Activated CD8-positive, alpha-beta T cell treated with anti-CD3 and anti-CD28 coated beads for 36 hours (primary cell): Measurements from ENCODE around the gene ZNF467. TPM values are rescaled to one million over a fixed set of nuclear protein-coding genes. Genes with fewer than 3 reads are reported as not detected.

Experiments used
- ATAC-seq: fragments of 200-7000 bp; cut with Tn5 transposase; one replicate; pipeline ENCODE4 v1.10.0; 2021; ENCODE audit warnings: mild to moderate bottlenecking, moderate library complexity
- CTCF ChIA-PET: fragments of 350-600 bp; sonication (Branson Sonifier 250); formaldehyde crosslinking; loops from one replicate; lab custom pipeline; 2021; ENCODE audit warnings: antibody characterized with exemption; lab: Charles Lee
- POLR2A ChIA-PET: fragments of 350-600 bp; sonication (Branson Sonifier 250); formaldehyde crosslinking; loops from one replicate; lab custom pipeline; 2021; ENCODE audit warnings: antibody characterized with exemption; lab: Charles Lee
- DNase-seq: peaks from one replicate; pipeline ENCODE4 v3.0.0-alpha.2; 2020
- H3K27ac Mint-ChIP-seq: one replicate; pipeline ENCODE4 v1.8.0; 2021; ENCODE audit warnings: mild to moderate bottlenecking, mixed read lengths
- H3K27me3 Mint-ChIP-seq: one replicate; pipeline ENCODE4 v1.8.0; 2021; ENCODE audit warnings: mixed read lengths
- H3K36me3 Mint-ChIP-seq: one replicate; pipeline ENCODE4 v1.8.0; 2021; ENCODE audit warnings: low read depth, mixed read lengths
- H3K4me1 Mint-ChIP-seq: one replicate; pipeline ENCODE4 v1.8.0; 2021; ENCODE audit warnings: low read depth, mixed read lengths
- H3K4me3 Mint-ChIP-seq: one replicate; pipeline ENCODE4 v1.8.0; 2021; ENCODE audit warnings: mild to moderate bottlenecking, moderate library complexity, mixed read lengths
- H3K9me3 Mint-ChIP-seq: one replicate; pipeline ENCODE4 v1.8.0; 2021; ENCODE audit warnings: mixed read lengths
- intact Hi-C: fragments of 100-400 bp; cut with micrococcal nuclease; formaldehyde crosslinking; loops from one replicate; pipeline ENCODE4 v1.10.0; 2022
- total RNA-seq, 2 experiments: library from RNA; stranded (reverse); gene quantifications; one replicate each; pipeline ENCODE4 v1.2.3, GENCODE V29; 2021
- TF ChIP-seq, protein P1 (sequence below): fragments of 200-600 bp; IDR thresholded peaks from one replicate; pipeline ENCODE4 v1.8.0; 2022; ENCODE audit warnings: antibody characterized with exemption, mild to moderate bottlenecking

ZNF467 gene
- total RNA-seq, 2 experiments from 2014 or later: 0.09 TPM; not detected in 1

DNA sequence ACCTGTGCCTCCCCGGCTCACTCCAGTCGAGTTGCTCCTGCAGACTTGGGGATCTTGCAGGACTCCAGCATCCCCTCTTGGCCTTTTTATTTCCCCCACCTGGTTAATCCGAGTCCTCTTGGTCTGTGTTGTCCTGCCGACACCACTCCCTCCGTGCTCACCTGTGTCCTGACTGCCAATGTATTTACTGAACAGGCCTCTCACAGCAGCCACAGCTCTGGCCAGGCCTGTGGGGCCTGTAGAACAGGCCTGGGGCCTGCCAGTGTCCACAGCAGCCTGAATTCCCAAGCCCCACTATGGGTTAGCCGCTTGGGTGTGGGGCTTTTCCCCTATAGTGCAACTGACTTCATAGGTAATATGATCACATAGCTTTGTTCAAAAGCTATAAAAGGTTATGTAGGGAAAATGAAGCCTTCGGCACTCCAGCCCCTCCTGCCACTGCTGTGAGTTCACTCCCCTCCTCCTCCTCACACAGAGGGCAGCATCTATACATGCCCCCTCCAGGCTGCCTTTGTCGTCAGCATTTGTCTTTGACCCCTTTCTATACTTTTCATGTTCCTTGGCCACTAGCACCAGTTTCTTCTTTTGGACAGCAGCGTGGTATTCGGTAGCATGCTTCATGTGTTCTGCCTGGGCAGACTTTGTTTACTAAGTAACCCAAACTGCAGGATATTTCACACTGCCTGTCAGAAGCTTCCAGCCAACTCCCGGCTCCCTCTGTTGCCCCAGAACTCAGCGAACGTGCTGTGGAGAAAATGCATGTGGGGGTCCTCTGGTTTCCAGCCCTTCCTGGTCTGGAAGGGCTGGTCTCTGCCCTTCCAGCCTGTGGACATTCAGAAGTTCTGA lies 46.1 kb downstream of the ZNF467 start:
- peaks cover 4% of the 10 kb centered on the region for H3K36me3 Mint-ChIP-seq
- no peaks in the 10 kb centered on the region for H3K9me3 Mint-ChIP-seq
- H3K27ac Mint-ChIP-seq: no peak overlapping the region
- POLR2A ChIA-PET: interaction anchor here (0.6 kb wide), 1 partner anchor 154 kb away, joined by 3 read pairs; no protein-coding TSS in a partner anchor
- CTCF ChIA-PET: interaction anchor here (1.5 kb wide), 1 partner anchor 15 kb away, joined by 4 read pairs; no protein-coding TSS in a partner anchor
- no peaks in the 10 kb centered on the region for H3K27me3 Mint-ChIP-seq
- ATAC-seq (no peak), DNase-seq (no peak)
- H3K4me3 Mint-ChIP-seq: no peak overlapping the region
- intact Hi-C loops: no loop called here
- TF ChIP-seq, protein P1, sequence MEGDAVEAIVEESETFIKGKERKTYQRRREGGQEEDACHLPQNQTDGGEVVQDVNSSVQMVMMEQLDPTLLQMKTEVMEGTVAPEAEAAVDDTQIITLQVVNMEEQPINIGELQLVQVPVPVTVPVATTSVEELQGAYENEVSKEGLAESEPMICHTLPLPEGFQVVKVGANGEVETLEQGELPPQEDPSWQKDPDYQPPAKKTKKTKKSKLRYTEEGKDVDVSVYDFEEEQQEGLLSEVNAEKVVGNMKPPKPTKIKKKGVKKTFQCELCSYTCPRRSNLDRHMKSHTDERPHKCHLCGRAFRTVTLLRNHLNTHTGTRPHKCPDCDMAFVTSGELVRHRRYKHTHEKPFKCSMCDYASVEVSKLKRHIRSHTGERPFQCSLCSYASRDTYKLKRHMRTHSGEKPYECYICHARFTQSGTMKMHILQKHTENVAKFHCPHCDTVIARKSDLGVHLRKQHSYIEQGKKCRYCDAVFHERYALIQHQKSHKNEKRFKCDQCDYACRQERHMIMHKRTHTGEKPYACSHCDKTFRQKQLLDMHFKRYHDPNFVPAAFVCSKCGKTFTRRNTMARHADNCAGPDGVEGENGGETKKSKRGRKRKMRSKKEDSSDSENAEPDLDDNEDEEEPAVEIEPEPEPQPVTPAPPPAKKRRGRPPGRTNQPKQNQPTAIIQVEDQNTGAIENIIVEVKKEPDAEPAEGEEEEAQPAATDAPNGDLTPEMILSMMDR: no peak
- no peaks in the 10 kb centered on the region for H3K4me1 Mint-ChIP-seq

DNA sequence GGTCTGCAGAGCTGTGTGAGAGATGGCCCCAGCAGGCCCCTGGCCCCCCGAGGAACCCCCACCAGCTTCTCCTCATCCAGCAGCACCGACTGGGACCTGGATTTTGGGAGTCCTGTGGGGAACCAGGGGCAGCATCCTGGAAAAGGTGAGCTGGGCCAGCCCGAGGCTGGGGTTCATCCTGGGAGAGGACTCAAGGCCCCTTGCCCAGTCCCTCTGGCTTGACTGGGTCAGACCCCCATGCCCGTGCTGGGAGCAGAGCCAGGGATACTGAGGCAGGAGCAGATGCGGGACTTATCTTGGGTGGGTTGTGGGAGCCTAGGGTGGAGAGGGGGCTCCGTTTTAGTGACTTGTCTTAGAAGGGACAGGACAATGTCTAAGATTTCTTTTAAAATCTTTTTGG lies 47.5 kb downstream of the ZNF467 start:
- ATAC-seq (no peak), DNase-seq (no peak)
- Mint-ChIP-seq H3K4me3 (no peak overlapping the region), H3K27ac (no peak overlapping the region), H3K27me3 (no peaks in the 10 kb centered on the region), H3K9me3 (no peaks in the 10 kb centered on the region), H3K36me3 (peaks cover 4% of the 10 kb centered on the region), H3K4me1 (no peaks in the 10 kb centered on the region)
- intact Hi-C loops: no loop called here
- CTCF ChIA-PET: interaction anchor here (1.5 kb wide), 1 partner anchor 16 kb away, joined by 4 read pairs; no protein-coding TSS in a partner anchor
- POLR2A ChIA-PET: no interaction called here
- TF ChIP-seq, protein P1: no peak

DNA sequence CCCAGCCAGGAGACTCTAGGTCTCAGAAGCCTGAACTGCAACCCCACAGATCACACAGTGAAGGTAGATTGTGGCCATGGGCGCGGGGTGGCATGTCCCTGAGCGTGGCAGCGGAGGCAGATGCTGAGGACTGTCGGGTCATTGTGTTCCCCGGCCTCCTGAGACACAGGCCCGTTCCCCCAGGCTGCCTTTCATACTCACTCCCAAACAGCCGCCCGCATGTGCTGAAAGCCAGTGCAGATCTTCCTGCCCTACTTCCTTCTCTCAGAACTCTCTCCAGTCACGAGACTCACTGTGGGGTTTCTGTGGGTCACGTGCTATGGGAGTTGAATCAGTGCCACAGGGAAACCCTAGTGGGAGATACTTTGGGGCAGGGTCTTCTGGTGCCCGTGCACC lies 48.0 kb downstream of the ZNF467 start:
- no peaks in the 10 kb centered on the region for H3K27me3 Mint-ChIP-seq
- DNase-seq (no peak), ATAC-seq (no peak)
- intact Hi-C loops: no loop called here
- CTCF ChIA-PET: interaction anchor here (1.5 kb wide), 1 partner anchor 17 kb away, joined by 4 read pairs; no protein-coding TSS in a partner anchor
- no peaks in the 10 kb centered on the region for H3K4me1 Mint-ChIP-seq
- H3K9me3 Mint-ChIP-seq: no peaks in the 10 kb centered on the region
- POLR2A ChIA-PET: interaction anchor here (0.9 kb wide), 1 partner anchor 10 kb away, joined by 4 read pairs; no protein-coding TSS in a partner anchor
- no peak overlapping the region for H3K27ac Mint-ChIP-seq
- no peak overlapping the region for H3K4me3 Mint-ChIP-seq
- H3K36me3 Mint-ChIP-seq: peaks cover 4% of the 10 kb centered on the region
- TF ChIP-seq, protein P1: no peak

DNA sequence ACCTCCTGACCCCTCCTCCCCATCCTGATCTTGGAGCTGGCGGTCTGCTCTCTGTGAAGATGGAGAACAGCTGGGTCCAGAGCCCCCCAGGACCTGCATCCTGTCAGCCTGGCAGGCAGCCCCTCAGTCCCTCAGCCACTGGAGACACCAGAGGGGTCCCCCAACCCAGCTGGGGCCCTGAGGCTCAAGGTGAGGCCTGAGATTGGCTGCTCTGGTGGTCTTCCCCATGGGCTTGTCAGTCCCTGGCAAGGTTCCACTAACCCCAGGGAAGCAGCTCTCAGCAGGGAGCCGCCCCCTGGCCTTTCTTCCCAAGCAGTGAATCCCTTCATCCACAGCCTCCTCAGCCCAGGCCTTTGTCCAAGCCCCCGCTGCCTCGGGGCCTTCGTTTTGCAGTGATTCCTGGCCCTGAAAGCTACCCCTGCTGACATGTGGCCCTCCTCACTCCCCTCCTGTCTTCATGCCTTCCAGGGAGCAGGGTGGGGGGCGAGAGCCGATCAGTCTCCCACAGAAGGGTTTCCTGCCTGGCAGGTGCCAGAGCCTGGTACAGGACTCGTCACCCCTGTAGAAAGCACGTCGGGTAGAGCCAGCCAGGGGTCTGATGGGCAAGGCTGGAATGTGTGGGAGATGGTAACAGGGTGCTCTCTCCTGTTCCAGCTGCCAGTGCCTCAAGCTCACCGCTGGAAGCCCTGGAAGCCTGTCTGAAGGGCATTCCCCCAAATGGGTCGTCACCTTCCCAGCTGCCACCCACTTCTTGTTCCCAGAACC lies 48.5 kb downstream of the ZNF467 start:
- DNase-seq: no peak
- TF ChIP-seq, protein P1: no peak
- CTCF ChIA-PET: interaction anchor here (1.5 to 1.8 kb wide), 2 partner anchors 17 to 47 kb away, joined by 4 to 11 read pairs; no protein-coding TSS in a partner anchor
- peaks cover 4% of the 10 kb centered on the region for H3K36me3 Mint-ChIP-seq
- H3K4me3 Mint-ChIP-seq: no peak overlapping the region
- POLR2A ChIA-PET: interaction anchor here (0.9 kb wide), 1 partner anchor 9 kb away, joined by 4 read pairs; no protein-coding TSS in a partner anchor
- intact Hi-C loops: no loop called here
- no peak for ATAC-seq
- H3K27ac Mint-ChIP-seq: no peak overlapping the region
- H3K9me3 Mint-ChIP-seq: no peaks in the 10 kb centered on the region
- H3K27me3 Mint-ChIP-seq: no peaks in the 10 kb centered on the region
- peaks cover 5% of the 10 kb centered on the region for H3K4me1 Mint-ChIP-seq
